ENCODE results near the gene IL17REL.
"Not testable (repeated sequence)": the region's sequence is repeated elsewhere in the genome, so short reads cannot be mapped to it uniquely, and the experiment has no call there.

The IL17REL gene

DNA sequence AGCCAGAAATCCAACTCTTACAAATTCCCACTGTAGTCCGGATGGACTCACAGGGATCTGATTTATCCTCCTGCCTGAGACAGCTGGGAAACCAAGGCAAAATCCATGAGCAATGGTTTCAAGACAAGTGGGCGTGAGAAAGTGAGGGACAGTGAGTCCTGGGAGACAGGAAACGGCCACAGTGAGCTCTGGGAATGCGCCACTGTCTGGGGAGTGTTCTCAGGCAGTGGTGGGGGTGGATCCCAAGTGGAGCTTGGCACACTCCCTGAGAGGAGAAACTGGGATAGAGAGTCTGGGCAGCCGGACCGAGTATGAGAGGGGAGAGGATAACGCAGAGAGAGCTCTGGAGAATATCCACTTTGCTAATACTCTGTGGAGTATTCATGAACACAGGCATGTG is 9.8 kb downstream of the IL17REL start:
- DNase-seq (ENCODE audit: low read depth): no peak

DNA sequence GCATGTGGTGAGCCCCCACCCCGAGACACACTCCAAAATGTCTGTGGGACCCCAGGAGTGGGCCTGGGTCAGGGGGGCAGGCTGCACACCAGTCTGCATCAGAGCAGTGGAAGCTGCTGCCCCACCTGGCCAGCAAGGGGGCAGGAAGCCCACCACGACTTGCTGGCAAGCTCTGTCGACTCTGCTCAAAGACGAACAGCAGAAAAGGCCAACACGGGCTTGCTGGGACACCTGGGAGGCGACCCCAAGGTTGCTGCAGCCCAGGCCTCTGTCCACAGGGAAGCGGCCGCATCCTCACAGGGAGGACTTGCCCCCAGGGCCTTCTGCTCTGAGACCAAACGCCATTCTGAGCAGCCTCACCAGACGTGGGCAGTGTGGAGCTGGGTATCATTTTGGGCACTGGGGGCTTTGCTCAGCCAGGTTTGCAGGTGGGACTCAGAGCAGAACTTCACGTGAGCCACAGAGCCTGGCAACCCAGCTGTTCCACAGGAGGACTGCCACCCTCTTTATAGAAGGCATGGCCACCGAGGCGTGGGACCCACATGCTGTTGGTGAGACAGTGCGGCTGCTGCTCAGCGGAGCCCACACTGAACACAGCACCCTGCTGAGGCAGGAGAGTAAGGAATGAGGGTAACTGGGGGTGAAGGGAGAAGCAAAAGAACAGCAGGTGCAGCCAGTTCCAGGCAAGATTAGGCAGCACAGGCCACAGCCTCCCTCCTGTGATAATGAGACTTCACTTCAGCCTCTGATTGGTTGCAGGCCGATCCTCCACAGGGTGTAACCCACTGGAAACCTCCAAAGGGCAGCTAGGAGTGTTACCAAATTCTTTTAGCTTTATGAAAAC is 11.0 kb downstream of the IL17REL start:
- no peak for DNase-seq (ENCODE audit: low read depth)

DNA sequence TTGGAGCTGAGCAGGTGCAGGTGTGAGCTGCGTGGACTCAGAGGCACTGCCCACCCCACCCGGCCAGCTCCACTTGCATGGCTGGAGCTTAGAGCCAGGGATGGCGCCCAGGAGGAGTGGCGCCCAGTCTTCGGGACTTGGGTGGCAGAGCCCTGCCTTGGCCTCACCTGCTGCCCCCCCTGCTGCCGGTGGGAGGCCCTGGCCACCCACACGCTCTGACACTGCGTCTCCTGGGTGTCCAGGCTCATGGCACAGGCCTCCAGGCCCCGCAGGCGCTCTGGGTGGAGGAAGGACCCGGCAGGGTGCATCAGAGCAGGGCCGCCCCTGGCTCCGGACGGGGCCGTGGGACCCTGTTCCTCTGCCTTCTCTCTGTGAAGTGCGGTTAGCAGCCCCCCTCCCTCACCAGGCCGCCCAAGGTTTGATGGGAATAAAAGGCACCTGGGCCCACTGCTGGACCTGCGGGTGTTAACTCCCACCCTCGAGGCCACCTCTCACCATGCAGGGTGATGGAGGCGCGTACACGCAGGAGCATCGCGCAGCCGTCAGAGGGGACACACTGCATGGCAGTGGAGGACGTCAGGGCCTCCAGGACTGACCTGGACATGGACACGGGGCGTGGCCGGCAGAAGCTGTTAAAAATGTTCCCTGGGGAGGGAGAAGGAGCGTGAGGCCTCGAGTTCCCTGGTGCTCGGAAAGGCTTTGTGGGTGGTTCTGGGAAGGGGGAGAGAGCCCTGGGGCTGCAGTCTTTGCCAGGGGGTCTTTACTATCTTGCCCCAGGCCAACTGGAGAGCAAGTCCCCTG is 11.8 kb downstream of the IL17REL start:
- DNase-seq (ENCODE audit: low read depth): no peak

DNA sequence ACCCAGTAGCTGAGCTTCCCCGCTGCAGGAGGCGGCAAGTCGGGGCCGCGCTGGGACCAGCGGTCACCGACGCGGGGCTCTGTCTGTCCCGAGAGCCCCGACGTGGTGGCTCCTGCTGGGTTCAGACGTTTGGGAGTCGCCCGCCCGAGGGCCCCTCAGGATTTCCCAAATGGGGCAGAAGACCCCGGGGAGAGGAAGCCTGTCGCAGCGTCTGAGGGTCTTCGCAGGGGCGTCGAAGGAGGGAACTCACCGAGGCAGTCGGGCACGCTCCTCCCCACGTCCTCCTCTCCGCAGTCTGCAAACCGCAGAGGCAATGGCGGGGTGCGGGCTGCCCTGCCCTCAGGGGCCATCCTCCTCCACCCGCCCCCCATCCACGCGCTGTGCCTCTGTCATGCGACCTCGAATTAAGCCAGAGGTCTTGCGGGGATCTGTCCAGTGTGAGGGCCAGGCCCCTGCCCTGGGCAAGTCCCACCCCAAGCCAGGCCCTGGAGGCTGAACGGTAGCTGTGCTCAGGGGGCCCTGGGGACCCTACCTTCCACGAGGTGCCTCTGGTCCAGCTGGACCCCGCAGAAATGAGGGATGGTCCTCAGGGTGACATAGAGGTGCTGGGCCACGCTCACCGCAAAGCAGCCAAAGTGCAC is 12.5 kb downstream of the IL17REL start:
- DNase-seq (ENCODE audit: low read depth): no peak

DNA sequence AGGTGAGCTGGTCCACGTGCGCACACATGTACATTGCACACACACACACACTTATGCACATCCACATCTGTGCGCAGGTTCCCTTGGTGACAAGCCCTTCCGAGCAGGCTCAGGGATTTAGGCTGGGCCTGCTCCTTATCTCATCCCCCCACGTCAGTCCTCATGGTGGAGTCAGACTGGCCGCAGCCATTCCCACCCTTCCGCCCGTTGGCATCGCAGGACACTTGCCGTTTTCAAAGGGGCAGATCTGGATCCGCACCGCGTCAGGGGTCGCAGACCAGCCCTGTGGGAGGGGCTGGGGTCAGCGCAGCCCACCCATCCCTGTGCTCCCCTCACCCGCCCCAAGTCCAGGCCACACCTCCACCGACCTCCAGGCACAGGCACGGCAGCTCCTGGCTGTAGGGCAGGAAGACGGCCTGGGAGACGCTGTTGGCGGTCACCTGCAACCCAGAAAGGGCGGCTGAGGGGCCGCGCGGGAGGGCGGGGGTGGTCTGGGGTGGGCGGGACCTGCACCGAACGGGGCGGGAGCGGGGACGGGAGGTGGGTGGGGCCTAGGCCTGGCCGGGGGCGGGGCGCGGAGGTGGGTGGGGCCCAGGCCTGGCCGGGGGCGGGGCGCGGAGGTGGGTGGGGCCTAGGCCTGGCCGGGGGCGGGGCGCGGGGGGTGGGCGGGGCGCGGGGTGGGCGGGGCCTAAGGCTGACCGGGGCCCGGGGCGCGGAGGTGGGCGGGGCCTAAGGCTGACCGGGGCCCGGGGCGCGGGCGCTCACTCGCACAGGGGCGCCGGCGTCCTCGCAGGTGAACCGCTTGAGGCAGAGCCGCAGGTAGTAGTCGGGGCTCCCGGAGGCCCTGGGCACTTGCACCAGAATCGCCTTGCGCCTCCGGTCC is 13.3 kb downstream of the IL17REL start:
- DNase-seq (ENCODE audit: low read depth): no peak

DNA sequence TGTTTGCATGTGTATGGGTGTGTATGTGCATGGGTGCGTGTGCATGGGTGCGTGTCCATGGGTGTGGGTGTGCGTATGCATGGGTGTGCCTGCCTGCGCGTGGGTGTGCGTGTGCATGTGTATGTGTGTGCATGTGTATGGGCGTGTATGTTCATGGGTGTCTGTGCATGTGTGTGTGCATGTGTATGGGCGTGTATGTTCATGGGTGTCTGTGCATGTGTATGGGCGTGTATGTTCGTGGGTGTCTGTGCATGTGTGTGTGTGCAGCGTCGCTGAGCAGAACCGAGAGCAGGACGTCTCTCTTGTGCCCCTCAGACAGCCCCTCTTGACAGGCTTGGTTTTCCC is 13.9 kb downstream of the IL17REL start:
- no peak for DNase-seq (ENCODE audit: low read depth)

DNA sequence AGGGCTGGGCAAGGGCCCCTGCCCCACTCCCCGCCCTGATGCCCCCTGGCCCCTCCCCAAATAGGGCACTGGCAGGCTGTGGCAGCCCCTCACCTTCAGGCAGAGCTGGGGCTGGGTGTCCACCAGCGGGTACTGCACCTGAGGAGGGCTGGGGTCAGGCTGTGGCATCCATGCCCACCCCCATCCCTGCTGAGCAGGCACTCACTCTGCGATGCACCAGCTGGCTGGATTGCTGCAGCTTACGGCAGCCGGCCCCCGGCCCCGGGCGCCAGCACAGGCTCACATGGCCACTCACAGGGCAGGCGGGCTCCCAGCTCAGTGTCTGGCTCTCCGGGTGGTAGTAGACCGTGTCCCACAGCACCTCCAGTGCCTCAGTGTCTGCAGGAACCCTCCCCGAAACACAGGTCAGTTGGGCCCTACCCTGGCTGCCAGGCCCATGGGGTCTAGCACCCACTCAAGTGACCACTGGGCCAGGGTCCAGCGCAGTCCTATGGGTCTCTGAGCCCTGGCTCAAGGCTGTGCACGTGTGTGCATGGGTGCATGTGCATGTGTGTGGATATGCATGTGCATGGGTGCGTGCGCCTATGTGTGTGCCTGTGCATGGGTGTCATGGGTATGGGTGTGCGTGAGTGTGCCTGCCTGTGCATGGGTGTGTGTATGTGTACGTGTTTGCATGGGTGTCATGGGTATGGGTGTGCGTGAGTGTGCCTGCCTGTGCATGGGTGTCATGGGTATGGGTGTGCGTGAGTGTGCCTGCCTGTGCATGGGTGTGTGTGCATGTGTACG is 14.4 kb downstream of the IL17REL start:
- DNase-seq (ENCODE audit: low read depth): no peak

DNA sequence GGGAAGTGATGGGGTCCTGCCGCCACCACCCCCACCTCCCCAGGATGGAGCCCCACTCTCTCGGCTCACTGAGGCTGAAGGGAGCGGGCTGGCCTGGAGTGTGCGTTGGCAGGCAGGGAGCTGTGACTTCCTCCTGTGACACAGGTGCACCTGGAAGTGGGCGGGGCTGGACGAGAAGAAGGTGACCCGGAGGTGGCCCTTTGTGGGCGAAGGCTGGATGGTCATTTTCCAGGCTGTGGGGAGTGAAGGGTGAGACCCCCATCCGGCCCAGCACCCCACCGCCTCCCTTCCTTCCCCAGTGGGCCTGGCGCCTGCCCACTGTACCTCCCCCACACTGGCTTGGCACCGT is 15.3 kb downstream of the IL17REL start:
- no peak for DNase-seq (ENCODE audit: low read depth)

DNA sequence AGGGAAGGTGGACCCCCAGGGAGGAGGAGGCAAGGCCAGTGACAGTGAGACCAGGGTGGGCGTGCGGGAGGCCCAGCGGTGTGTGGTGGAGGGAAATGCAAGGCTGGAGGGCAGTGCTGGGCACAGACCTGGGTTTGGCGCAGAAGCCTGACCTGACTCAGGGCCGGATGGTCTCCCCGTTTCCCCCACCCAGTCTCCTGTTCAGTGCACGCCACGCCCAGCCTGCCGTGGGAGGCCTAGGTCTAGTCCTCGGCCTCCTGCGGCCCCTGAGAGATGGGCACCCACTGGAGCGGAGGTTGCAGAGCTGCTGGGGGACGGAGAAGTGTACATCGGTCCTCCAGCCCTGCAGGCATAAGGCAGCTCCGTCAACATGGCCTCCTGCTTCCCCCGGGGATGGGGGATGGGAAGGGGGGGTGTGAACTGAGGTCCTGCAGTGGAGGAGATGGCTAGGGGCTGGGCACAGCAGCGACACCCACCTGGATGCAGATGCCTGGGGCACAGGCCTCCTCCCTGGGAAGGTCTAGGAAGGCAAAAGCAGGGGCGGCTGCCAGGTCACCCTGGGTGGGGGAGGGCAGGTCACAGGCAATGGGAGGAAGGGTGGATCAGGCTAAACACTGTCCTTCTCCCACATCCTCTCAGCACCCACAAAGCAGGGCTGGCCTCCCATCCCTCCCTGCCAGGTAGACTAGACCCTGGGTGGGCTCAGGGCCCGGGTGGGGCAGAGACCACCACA is 15.9 kb downstream of the IL17REL start:
- DNase-seq (ENCODE audit: low read depth): no peak

DNA sequence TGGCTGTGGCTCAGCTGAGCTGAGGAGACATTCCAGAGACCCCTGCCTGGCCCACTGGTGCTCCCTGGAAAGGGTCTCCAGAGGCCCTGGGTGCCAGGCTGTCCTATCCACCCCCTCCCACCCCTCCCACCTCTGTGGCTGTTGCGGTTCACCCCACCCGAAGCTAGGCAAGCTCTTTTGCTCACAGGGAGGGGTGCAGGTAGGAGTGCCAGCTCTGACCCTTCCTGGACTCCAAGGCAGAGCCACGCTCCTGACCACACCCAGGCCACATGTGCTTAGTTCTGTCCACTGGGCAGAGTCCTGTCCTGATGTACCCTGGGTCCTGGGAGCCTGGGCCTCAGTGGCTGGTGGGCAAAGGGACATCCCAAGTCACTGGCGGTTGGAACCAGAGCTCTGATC is 16.4 kb downstream of the IL17REL start:
- DNase-seq (ENCODE audit: low read depth): no peak

DNA sequence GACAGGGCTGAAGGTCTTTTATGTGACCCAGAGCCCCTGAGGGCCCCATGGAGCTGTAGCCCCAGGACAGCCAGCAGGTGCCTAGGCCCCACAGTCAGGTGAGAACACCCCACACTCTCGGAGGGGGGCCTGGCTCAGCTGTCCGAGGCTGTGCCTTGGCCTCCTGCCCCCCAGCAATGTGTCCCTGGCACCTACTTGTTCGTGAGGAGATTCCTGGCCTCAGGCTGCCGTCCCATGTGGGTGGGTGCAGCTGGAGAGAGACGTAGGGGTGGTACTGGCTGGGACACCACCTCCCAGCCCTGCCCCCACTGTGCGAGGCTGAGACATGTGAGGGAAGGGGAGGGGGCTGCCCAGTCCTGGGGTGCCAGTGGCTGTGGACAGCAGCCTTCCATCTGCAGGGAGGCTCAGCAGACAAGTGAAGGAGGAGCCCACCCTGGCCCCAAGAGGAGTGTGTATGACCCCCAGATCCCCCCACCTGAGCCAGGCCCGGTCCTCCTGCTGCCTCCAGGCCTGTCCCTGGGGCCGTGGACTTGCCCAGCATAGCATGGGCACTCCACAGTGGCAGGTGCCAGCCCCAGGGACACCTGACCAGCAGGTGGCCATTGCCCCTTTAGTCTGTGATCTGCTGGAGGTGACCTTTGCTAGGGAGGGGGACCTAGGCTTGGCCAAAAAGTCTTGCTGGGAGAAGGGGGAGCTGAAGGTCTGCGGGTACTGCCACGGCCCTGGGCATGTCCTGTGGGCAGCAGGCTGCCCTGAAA is 17.0 kb downstream of the IL17REL start:
- DNase-seq (ENCODE audit: low read depth): no peak

DNA sequence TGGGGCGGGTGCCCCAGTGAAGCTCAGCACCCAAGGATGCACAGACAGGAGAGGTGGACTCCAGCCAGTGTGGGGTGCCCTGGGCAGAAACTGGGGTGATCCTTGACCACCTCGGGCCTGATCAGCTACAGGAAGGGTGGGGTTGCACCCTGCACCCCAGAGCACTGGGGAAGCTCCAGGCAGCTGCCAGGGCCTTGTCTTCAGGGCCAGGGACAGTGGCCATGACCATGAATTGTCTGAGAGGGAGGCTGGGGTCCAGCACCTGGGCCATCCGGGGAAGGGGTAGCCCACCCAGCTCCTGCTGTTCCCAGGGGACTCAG is 17.6 kb downstream of the IL17REL start:
- no peak for DNase-seq (ENCODE audit: low read depth)

DNA sequence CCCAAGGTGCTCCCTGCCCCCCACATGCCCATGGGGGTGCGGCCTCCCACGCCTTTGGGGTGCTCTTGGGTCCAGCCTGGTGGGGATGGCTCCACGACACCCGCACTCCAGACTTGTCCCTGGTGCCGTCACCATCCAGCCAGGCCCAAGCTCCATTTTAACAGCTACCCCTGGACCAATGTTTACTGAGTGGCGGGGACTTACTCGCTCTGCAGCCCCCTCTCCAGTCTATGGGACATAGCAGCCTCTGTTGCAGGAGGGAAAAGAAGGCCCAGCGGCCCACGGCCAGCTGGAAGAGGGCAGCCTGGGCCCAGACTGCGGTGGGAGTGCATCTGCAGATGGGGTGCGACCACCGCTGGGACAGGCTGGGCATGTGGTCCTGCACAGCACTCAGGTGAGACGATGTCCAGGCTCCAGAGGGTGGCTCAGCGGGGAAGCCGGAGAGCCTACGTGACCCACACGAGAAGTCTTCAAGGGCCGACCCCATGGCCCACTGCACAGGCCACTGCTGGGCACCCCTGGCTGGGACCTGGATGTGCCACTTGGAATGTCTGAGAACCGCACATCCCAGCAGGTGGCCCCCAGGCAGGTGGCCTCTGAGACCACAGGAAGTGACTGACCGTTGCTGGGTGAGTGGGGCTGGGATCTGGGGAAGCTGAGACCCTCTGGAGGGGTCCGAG is 18.1 kb downstream of the IL17REL start:
- no peak for DNase-seq (ENCODE audit: low read depth)

DNA sequence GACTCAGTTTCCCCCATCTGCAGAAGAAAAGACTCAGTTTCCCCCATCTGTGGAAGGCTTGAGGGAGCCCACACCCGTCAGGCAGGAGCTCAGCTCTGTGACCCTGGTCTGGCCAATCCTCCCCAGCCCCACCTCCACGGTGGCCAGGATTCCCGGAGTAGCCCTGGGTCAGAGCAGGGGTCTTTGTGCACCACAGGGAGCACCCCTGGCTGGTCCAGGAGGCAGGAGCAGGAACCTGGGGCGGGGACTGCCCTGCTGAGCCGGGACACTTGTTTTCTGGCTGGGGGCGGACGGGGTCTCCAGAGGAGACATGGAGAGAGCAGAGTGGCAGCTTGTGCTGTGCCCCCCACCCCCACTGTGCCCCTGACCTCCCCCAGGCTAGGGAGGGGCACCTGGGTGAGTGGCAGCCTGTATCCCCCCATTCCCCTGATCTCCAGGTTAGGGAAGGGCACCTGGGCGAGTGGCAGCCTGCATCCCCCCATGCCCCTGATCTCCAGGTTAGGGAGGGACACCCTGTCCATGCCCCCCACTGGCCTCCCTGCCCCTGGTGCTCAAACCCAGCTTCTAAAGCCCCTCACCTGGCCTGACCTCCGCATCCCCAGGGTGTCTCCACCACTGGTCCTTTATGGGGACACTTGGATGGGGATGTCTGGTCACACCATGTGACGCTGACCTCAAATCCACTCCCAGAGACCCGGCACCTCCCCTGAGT is 18.8 kb downstream of the IL17REL start:
- no peak for DNase-seq (ENCODE audit: low read depth)

DNA sequence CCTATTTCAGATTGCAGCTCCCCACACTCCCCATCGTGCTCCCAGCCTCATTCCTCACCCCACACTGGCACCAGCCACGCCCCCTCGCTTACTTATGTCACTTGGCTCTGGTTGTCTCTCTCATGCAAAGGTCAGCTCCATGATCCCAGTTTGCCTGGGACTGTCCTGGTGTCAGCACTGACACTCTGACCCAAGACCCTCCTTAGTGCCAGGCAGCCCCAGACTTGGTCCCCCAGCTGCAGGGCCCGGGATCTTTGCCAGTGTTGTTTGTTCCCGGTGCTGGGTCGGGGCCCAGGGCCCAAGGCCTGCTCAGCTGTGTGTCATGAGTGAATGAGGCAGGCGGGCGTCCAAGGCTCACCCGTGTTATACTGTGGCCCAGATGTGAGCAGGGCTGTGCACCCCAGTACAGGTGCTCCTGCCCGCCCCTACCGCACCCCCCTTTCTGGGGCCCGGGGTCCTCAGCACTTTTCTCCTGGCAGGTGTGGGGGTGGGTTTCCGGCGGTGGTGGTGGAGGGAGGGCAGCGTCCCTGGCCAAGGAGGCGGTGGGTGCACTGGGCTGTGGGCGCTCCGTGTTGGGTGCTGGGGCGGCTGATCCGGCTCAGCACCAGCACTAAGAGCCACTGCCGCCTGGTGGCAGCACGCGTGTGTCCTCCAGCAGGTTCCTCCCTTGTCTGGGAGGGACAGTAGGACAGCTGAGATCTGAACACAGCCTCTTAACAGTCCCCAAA is 19.5 kb downstream of the IL17REL start:
- DNase-seq (ENCODE audit: low read depth): no peak

DNA sequence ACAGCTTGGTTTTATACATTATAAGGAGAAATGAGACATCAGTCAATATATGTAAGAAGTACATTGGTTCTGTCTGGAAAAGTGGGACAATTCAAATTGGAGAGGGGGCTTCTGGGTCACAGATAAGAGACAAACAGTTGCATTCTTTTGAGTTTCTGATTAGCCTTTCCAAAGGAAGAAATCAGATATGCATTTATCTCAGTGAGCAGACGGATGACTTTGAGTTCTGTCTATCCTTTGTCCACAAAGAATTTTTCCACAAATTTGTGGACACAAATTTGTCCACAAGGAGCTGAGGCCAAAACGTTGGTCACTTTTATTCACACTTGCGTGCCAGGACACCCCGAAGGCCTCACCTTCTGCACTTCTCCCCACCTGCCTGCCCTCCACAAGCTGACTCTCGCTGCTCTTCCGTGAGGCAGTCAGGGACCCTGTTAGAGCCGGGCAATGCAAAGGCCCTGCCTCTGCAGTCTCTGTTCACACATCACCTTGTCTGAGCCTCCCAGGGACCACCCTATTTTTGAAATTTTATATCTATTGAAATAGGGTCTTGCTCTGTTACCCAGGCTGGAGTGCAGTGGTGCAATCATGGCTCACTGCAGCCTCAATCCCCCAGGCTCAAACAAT is 20.5 kb downstream of the IL17REL start:
- no peak for DNase-seq (ENCODE audit: low read depth)

DNA sequence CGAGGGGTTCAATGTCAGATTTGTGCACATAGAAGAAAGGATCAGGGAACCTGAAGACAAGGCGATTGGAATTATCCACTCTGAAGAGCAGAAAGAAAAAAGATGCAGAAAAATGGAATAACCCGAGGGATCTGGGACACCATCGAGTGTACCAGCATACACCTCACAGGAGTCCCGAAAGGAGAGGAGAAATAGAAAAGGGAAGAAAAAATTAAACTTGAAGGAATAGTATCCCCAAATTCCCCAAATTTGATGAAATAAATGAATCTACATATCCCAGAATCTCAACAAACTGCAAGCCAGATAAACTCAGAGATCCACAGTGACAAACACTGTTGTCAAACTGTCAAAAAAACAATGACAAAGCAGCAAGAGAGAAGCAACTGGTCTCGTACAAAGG is 21.4 kb downstream of the IL17REL start:
- DNase-seq (ENCODE audit: low read depth): no peak

DNA sequence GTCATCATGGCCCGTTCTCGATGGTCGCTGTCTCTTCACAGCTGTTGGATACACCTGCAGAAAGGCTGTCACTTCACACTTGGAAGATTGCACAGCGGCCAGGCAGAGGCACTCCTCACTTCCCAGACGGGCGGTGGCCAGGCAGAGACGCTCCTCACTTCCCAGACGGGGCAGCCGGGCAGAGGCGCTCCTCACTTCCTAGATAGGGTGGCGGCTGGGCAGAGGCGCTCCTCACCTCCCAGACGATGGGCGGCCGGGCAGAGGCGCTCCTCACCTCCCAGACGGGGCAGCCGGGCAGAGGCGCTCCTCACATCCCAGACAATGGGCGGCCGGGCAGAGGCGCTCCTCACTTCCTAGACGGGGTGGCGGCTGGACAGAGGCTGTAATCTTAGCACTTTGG is 22.7 kb downstream of the IL17REL start:
- DNase-seq (ENCODE audit: low read depth): not testable (repeated sequence)

Measured in HS-5 (cell line).